Muscle layer of duodenum (tissue), 2 donors: ENCODE measurements around the gene NTSR1.

Experiments used
- H3K27ac ChIP-seq: one replicate; pipeline ENCODE4 v1.7.0; 2013; ENCODE audit warnings: mild to moderate bottlenecking, low read length
- H3K27me3 ChIP-seq: one replicate; pipeline ENCODE4 v1.7.0; 2013; ENCODE audit warnings: low read depth, mild to moderate bottlenecking, control low read depth, low read length
- H3K36me3 ChIP-seq, 2 donors: one replicate each; pipeline ENCODE4 v1.7.0; 2013; ENCODE audit warnings: low read length in 2 of 2, control low read depth in 1 of 2, mild to moderate bottlenecking in 1 of 2; ENCODE audit not compliant: insufficient read depth in 2 of 2, control insufficient read depth in 1 of 2
- H3K4me1 ChIP-seq, 2 donors: one replicate each; pipeline ENCODE4 v1.7.0; 2013; ENCODE audit warnings: low read length in 2 of 2, mild to moderate bottlenecking in 2 of 2, control low read depth in 1 of 2, moderate library complexity in 1 of 2; ENCODE audit not compliant: insufficient read depth in 2 of 2, control insufficient read depth in 1 of 2
- H3K4me3 ChIP-seq, 2 donors: one replicate each; pipeline ENCODE4 v1.7.0; 2013; ENCODE audit warnings: low read length in 2 of 2, low read depth in 1 of 2, mild to moderate bottlenecking in 1 of 2
- H3K9me3 ChIP-seq, 2 donors: one replicate each; pipeline ENCODE4 v1.7.0; 2013; ENCODE audit warnings: low read length in 2 of 2, control low read depth in 1 of 2, mild to moderate bottlenecking in 1 of 2; ENCODE audit not compliant: control insufficient read depth in 1 of 2
- donor health status: healthy.

The NTSR1 gene

GRCh38 chr20:62796699-62797491, 88.3 kb downstream of the NTSR1 start:
- Histone ChIP-seq H3K4me3 (peak overlapping the region; percentile 33 to 79), H3K4me1 (peaks cover 0 to 20% of the 10 kb centered on the region in 2 donors), H3K27ac (no peak overlapping the region), H3K27me3 (no peaks in the 10 kb centered on the region), H3K36me3 (peaks cover 14 to 38% of the 10 kb centered on the region in 2 donors), H3K9me3 (no peaks in the 10 kb centered on the region)

GRCh38 chr20:62797671-62798532, 89.3 kb downstream of the NTSR1 start:
- Histone ChIP-seq H3K36me3 (peaks cover 14 to 38% of the 10 kb centered on the region in 2 donors), H3K4me3 (peak overlapping the region in 1 of 2 donors; percentile 55), H3K9me3 (no peaks in the 10 kb centered on the region), H3K27ac (no peak overlapping the region), H3K4me1 (peaks cover 0 to 20% of the 10 kb centered on the region in 2 donors), H3K27me3 (no peaks in the 10 kb centered on the region)

- Histone ChIP-seq H3K4me3 (no peak overlapping the region), H3K9me3 (no peaks in the 10 kb centered on the region), H3K4me1 (peaks cover 0 to 13% of the 10 kb centered on the region in 2 donors), H3K27me3 (no peaks in the 10 kb centered on the region), H3K36me3 (peaks cover 14 to 38% of the 10 kb centered on the region in 2 donors), H3K27ac (no peak overlapping the region)
These were observed 90.4 kb downstream of the NTSR1 start for GRCh38 chr20:62799036-62799435.

DNA sequence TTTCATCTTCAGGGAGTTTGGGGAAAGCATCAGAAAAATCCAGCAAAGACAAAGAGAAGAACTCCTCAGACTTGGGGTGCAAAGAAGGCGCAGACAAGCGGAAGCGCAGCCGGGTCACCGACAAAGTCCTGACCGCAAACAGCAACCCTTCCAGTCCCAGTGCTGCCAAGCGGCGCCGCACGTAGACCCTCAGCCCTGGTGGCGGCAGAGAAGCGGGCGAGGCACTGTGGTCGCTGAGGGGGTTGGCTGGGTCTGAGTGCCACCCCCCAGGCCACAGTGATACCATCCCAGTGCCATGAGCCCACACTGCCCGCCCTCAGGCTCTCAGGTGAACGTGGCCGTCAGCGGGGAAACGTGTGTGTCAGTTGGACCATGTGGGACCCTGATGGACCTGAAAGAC, 90.8 kb downstream of the NTSR1 start:
- H3K4me1 ChIP-seq = peaks cover 0 to 11% of the 10 kb centered on the region in 2 donors
- H3K27ac ChIP-seq = no peak overlapping the region
- H3K9me3 ChIP-seq = no peaks in the 10 kb centered on the region
- H3K36me3 ChIP-seq = peaks cover 14 to 38% of the 10 kb centered on the region in 2 donors
- no peaks in the 10 kb centered on the region for H3K27me3 ChIP-seq
- H3K4me3 ChIP-seq = no peak overlapping the region

DNA sequence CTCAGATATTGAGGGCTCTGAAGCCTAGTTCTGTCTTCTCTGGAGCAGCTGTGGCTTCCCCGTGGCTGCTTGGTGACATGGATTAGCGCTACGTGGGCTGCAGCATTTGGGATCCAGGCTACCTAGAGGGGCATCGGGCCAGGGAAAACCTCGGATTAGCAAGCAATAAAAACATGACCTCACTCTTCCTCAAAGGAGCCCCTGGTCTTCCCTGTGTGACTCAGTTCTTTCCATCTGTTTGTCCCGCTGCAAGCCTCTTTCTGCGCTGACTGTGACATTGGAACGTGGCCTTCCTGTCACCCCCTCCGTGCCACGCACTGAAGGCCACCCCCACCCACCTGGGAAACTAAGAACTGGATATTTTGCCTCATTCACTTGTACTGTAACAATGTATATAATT, 91.2 kb downstream of the NTSR1 start:
- no peak overlapping the region for H3K27ac ChIP-seq
- peaks cover 14 to 38% of the 10 kb centered on the region in 2 donors for H3K36me3 ChIP-seq
- no peaks in the 10 kb centered on the region for H3K27me3 ChIP-seq
- no peak overlapping the region for H3K4me3 ChIP-seq
- peaks cover 0 to 9% of the 10 kb centered on the region in 2 donors for H3K4me1 ChIP-seq
- H3K9me3 ChIP-seq = no peaks in the 10 kb centered on the region

DNA sequence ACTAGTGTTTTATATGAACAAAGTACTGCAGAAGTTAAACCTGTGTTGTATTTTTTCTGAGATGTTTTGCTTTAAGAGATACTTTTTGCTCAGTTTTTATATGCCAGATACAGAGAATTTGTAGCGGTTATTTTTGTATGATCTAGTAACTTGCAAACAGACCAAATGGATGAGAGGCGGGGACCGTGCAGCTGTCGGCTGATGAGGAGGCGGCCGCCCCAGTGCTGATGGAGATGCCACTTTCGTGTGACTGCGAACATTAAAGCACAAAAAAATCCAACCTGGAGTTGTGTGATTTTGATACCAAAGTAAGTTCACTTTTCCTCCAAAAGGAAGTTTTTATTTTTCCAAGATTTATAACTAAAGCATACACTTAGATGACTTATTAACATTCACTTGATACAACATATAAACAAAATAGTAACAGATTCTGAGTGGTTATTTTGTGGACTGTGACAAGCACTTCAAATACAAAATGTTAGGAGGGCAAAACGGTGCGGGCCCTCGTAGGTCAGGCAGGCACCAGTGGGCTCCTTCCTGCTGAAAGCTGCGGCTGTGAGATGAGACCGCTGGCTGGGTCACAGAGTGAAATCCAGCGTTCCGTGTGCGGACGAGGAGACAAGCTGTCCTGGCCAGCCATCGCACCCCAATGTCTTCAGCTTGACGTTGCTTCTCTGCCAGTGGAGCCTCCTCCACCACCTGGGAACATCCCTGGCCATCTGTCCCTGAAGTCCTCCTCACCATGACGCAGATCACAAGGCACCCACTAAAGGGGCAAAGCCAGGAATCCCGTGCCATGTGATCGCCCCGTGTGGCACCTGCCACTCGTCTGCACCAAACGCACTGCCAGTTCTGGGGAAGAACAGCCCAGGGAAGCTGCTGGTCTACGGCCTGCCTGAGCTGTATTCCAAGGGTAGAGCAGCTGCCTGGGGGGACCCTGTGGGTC, 92.0 kb downstream of the NTSR1 start:
- Histone ChIP-seq H3K36me3 (peaks cover 14 to 38% of the 10 kb centered on the region in 2 donors), H3K27ac (no peak overlapping the region), H3K4me1 (peaks cover 0 to 9% of the 10 kb centered on the region in 2 donors), H3K9me3 (no peaks in the 10 kb centered on the region), H3K27me3 (no peaks in the 10 kb centered on the region), H3K4me3 (no peak overlapping the region)

DNA sequence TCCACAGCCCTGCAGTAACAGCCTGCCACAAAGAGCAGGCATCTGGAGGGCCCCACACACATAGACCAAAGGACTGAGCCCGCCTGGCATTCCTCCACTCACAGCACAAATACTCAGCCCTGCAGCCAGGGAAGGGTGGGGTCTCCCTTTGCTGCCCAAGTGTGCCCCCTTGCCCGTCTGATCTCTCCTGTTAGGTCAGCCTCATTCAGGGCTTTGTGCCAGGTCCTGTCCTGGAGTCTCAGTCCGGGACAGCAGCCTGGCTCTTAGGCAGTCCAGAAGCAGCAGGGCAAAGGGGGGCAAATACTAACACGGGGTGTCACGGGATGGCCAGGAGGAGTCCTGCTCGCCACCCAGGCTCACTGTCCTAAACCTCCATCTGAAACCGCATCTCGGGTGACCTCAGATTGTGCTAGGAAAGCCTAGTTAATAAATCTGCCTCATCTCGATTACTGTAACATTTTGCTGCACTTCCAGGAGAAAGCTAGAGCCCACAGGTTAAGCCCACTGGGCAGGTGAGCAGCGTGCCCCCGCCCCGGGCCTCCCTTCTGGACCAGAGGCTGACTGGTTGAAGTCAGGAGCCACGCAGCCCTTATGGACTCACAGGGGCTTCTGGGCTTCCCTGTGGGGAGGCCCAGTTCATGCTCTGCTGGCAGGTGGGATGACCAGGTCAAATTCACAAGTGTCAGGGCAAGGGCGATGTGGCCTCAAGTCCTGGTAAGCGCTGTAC, 92.8 kb downstream of the NTSR1 start:
- H3K4me3 ChIP-seq = no peak overlapping the region
- H3K27me3 ChIP-seq = no peaks in the 10 kb centered on the region
- H3K9me3 ChIP-seq = no peaks in the 10 kb centered on the region
- peaks cover 0 to 17% of the 10 kb centered on the region in 2 donors for H3K4me1 ChIP-seq
- no peak overlapping the region for H3K27ac ChIP-seq
- peaks cover 14 to 38% of the 10 kb centered on the region in 2 donors for H3K36me3 ChIP-seq

DNA sequence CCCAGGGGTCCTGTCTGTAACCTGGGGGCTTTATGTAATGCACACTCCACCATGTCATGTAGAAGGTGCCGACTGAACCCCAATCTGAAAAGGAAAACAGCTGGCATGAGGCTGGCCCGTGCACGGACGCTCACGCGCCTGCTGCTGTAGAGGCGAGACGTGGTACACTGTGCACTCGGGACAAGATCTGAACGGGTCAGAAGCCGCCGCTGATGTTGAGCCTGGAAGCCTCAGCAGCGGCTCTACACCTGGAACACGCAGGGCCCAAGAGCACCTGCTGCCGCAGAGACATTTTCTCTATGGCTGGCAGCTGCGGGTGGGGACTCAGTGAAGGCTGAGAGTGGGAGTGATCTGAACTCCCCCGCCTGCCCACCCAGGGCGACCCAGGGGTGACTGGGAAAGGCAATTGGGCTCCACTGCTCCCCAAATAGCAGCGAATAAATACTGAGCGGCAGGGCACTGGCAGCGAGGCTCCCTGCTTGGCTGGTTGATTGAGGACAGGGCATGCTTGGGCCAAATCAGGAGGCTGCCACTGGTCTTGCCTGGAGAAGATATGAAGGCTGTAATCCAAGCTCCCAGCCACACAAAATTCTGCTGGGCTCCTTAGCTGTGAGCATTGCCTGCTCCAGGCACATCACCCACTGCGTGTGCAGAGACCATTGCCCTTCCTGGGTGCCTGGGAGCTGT, 93.5 kb downstream of the NTSR1 start:
- peaks cover 14 to 38% of the 10 kb centered on the region in 2 donors for H3K36me3 ChIP-seq
- H3K27me3 ChIP-seq = no peaks in the 10 kb centered on the region
- H3K4me1 ChIP-seq = peaks cover 6 to 20% of the 10 kb centered on the region in 2 donors
- no peaks in the 10 kb centered on the region for H3K9me3 ChIP-seq
- no peak overlapping the region for H3K27ac ChIP-seq
- H3K4me3 ChIP-seq = no peak overlapping the region

GRCh38 chr20:62804021-62804626, 95.5 kb downstream of the NTSR1 start:
- Histone ChIP-seq H3K9me3 (no peaks in the 10 kb centered on the region), H3K4me1 (peaks cover 6 to 27% of the 10 kb centered on the region in 2 donors), H3K27ac (no peak overlapping the region), H3K27me3 (no peaks in the 10 kb centered on the region), H3K36me3 (peaks cover 11 to 31% of the 10 kb centered on the region in 2 donors), H3K4me3 (peak overlapping the region; percentile 37 to 83)
